Activated naive CD8-positive, alpha-beta T cell treated with anti-CD3 and anti-CD28 coated beads, Interleukin-2, amount 10 ng/mL, durations not matched to agents 7 days and 5 days (primary cell): ENCODE results near the gene MBOAT2. TPM values are rescaled to one million over a fixed set of nuclear protein-coding genes. Genes with fewer than 3 reads are reported as not detected.

Source experiments
- ATAC-seq: fragments of 150-1000 bp; cut with Tn5 transposase; one replicate; pipeline ENCODE4 v1.10.0; 2021; ENCODE audit warnings: low read depth, moderate library complexity
- POLR2A ChIA-PET: fragments of 350-600 bp; sonication (Branson Sonifier 250); formaldehyde crosslinking; loops from one replicate; lab custom pipeline; 2021; ENCODE audit warnings: antibody characterized with exemption; lab: Charles Lee
- DNase-seq: peaks from one replicate; pipeline ENCODE4 v3.0.0; 2021
- H3K27ac Mint-ChIP-seq: one replicate; pipeline ENCODE4 v1.8.0; 2022; ENCODE audit warnings: mild to moderate bottlenecking, mixed read lengths
- H3K27me3 Mint-ChIP-seq: one replicate; pipeline ENCODE4 v1.8.0; 2022; ENCODE audit warnings: mild to moderate bottlenecking, moderate library complexity, mixed read lengths
- H3K36me3 Mint-ChIP-seq: one replicate; pipeline ENCODE4 v1.8.0; 2021; ENCODE audit warnings: mild to moderate bottlenecking, mixed read lengths
- H3K4me1 Mint-ChIP-seq: one replicate; pipeline ENCODE4 v1.8.0; 2021; ENCODE audit warnings: mixed read lengths
- H3K4me3 Mint-ChIP-seq: one replicate; pipeline ENCODE4 v1.8.0; 2022; ENCODE audit warnings: mild to moderate bottlenecking, moderate library complexity, mixed read lengths
- H3K9me3 Mint-ChIP-seq: one replicate; pipeline ENCODE4 v1.8.0; 2021; ENCODE audit warnings: mixed read lengths
- total RNA-seq, 2 experiments: library from RNA; stranded (reverse); gene quantifications; one replicate each; pipeline ENCODE4 v1.2.3, GENCODE V29; 2021

MBOAT2 gene
- total RNA-seq, 2 experiments from 2014 or later, result 3.6 to 4.0 TPM

DNA sequence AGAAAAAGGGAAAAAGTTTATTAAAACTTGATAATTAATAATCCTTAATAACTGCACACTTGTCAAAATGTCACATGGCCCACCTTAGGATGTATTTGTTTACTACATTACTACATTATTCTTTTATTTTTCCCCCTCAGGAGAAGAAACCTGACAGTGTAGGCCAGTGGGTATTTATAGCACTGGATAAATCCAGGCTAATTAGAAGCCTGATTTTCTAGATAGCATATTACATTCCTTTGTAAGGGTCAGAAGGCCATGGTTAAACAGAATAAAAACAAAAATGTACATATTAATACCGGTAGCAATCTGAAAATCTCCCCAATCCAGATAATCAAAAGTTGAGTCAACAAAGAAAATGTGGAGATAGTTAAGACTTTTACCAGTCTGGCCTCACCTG lies 144.6 kb downstream of the MBOAT2 start:
- Mint-ChIP-seq H3K9me3 (no peaks in the 10 kb centered on the region), H3K4me1 (no peaks in the 10 kb centered on the region), H3K27ac (no peak overlapping the region), H3K36me3 (no peaks in the 10 kb centered on the region), H3K4me3 (no peak overlapping the region), H3K27me3 (peaks cover 15% of the 10 kb centered on the region)
- POLR2A ChIA-PET, result no interaction called here
- ATAC-seq (no peak), DNase-seq (no peak)

DNA sequence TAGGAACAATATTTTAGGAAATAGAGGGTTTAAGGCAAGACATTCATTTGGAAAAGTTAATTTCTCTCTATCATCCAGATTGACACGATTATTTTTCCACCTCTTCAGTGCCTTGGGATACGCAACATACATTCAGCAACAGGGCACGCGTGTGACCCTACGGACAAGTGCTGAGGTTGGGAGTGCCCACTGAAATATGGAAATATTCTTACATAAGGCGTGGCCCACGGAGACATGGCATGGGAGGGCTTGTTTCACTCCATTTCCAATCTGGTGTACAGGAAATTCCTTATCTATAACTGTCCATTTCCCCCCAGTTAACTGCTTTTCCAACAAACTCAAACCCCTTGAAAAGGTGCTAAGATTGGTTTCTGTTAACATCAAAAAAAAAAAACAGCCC lies 145.2 kb downstream of the MBOAT2 start:
- no peaks in the 10 kb centered on the region for H3K9me3 Mint-ChIP-seq
- peaks cover 15% of the 10 kb centered on the region for H3K27me3 Mint-ChIP-seq
- no peaks in the 10 kb centered on the region for H3K4me1 Mint-ChIP-seq
- no peaks in the 10 kb centered on the region for H3K36me3 Mint-ChIP-seq
- no peak for ATAC-seq
- H3K4me3 Mint-ChIP-seq, result no peak overlapping the region
- H3K27ac Mint-ChIP-seq, result no peak overlapping the region
- POLR2A ChIA-PET, result no interaction called here
- DNase-seq, result no peak

DNA sequence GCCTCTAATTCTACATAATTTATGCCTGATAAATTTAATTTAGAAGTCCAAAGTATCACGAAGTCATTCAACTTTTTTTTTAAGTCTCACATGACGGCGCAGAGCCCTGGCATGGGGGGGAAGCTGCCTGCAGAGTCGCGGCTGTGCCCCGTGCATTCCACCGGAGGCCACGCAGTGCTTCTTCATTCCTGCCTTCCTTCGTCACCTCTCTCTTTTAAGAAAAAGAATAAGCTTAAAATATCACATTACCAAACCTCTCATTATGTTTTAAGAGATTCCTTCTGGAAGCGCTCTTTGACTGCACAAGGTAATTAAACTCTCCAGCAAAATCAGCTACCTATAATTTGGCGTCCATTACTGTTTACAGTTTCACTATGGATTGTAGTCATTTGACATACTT lies 145.8 kb downstream of the MBOAT2 start:
- H3K4me1 Mint-ChIP-seq, result no peaks in the 10 kb centered on the region
- H3K9me3 Mint-ChIP-seq, result no peaks in the 10 kb centered on the region
- DNase-seq (no peak), ATAC-seq (no peak)
- H3K27ac Mint-ChIP-seq, result no peak overlapping the region
- H3K36me3 Mint-ChIP-seq, result no peaks in the 10 kb centered on the region
- H3K4me3 Mint-ChIP-seq, result no peak overlapping the region
- H3K27me3 Mint-ChIP-seq, result peaks cover 15% of the 10 kb centered on the region
- POLR2A ChIA-PET, result no interaction called here

DNA sequence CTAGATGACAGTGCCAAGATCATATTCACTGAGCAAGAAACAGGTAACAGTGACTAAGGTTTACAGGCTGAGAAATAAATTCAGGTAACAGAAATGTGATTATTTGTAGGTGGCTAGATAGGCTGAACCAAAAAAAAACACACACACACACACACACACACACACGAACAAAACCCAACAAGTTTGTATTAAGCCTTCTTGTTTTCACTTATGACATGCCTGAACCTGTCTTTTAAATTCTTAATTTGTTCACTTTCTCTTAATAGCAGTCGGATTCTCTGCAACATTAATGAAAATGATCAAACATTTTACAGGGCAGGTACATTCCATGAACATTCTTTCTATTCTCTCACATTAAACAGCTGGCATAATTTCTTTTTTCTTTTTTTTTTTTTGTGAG lies 147.3 kb downstream of the MBOAT2 start:
- Mint-ChIP-seq H3K36me3 (no peaks in the 10 kb centered on the region), H3K27me3 (peaks cover 7% of the 10 kb centered on the region), H3K4me3 (no peak overlapping the region), H3K4me1 (no peaks in the 10 kb centered on the region), H3K27ac (no peak overlapping the region), H3K9me3 (no peaks in the 10 kb centered on the region)
- no peak for ATAC-seq
- DNase-seq, result no peak
- POLR2A ChIA-PET, result no interaction called here

DNA sequence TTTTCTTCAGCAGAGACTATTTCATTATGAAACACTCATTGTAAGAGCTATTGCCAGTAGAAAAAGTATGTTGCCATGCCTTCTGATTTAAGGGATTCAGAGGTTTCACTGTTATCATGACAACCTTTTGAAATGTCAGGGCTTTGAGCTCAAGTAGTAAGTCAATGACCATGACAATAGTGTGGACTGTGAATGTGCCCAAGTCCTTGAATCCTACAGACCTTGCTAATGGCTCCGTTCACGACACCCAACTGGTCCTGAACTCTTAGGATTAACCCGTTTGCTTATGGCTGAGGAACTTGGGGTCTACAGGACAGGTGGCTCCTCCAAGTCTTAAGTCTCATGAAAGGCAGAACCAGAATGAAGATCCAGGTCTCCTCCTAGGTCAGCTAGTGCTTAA lies 148.5 kb downstream of the MBOAT2 start:
- no peaks in the 10 kb centered on the region for H3K9me3 Mint-ChIP-seq
- H3K27me3 Mint-ChIP-seq, result peaks cover 6% of the 10 kb centered on the region
- ATAC-seq (no peak), DNase-seq (no peak)
- no peaks in the 10 kb centered on the region for H3K36me3 Mint-ChIP-seq
- POLR2A ChIA-PET, result no interaction called here
- H3K27ac Mint-ChIP-seq, result no peak overlapping the region
- H3K4me3 Mint-ChIP-seq, result no peak overlapping the region
- H3K4me1 Mint-ChIP-seq, result no peaks in the 10 kb centered on the region

DNA sequence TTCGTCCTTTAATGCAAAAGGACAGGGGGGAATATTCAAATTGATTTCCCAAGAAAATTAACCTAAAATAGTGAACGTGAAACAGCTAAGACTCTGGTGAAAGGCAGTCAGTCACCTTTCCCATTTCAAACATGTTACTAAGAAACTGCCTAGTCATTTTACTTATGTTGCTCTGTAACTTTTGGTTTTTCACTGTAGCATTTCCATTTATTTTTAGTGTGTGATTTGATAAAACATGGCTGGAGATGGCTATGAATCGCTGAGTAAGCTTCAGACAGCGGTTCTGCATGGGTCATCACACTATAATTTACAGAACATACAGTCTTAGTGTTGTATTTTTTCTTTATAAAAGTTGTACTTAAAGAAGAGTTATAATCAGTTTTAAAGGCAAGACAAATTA lies 150.1 kb downstream of the MBOAT2 start:
- DNase-seq (no peak), ATAC-seq (no peak)
- Mint-ChIP-seq H3K4me1 (no peaks in the 10 kb centered on the region), H3K27ac (no peak overlapping the region), H3K27me3 (peaks cover 6% of the 10 kb centered on the region), H3K4me3 (no peak overlapping the region), H3K9me3 (no peaks in the 10 kb centered on the region), H3K36me3 (no peaks in the 10 kb centered on the region)
- POLR2A ChIA-PET, result no interaction called here

DNA sequence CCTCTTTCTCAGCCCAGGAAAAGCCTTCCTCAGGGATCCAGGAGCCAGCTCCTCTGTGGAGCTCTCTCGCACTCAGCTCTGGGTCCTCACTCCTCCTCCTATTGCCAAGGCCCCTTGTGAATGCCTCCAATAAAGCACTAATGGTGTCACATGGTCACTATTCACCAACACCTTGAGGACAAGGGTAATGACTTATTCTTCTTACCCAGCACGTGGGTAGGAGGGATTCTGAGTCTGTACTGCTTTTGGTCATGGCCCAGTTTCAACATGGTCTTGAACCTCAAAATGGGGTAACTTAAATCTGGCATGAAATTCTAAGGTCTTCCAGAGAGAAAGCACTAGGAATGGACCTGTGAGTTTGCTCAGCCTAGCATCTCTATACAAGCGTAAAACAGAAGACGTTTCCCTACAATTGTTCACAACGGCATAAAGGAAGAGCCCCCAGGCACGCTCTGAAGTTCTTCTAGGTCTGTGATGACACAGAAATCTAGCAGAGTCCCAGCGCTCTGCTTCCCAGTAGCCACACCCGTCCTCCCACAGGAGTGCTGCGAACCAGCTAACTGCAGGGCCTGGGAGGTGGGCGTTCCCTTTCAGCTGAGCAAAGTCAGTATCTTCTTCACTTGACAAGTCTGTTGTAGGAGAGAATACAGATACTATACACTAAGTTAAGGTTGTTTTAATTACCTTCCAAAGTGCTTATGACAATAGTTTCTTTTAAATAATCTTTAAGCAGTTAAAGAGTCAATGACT lies 151.5 kb downstream of the MBOAT2 start:
- POLR2A ChIA-PET, result no interaction called here
- no peak for ATAC-seq
- Mint-ChIP-seq H3K27ac (no peak overlapping the region), H3K4me3 (no peak overlapping the region), H3K27me3 (peaks cover 9% of the 10 kb centered on the region), H3K4me1 (no peaks in the 10 kb centered on the region), H3K36me3 (no peaks in the 10 kb centered on the region), H3K9me3 (no peaks in the 10 kb centered on the region)
- no peak for DNase-seq

DNA sequence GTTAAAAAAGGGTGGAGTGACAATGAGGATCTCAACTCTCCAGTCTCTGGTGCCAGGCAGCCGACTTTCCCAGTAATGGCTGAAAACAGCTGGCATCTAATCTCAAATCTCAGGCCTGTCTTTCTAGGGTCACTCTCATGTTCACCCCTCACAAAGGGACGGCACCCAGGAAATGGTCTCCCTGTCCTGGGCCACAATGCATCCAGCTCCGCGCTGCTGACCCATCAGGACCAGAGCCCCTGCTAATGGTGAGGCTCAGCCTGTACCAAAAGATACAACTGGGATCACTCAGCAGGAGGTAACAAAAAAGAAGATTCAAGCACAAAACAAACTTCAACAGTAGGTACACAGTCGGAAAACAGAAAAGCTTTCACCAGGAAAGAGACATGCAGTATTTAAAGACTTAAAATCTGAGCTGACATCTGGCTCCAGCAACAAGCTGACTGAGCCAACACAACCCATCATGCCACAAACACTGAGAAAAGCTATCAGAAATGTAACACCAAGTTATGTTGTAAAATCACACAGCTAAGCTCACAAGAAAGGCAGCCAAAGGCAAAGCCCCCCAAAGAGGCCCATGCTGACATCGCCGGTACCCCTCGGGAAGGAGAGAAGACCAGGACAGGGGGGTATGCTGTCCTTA lies 152.5 kb downstream of the MBOAT2 start:
- H3K4me3 Mint-ChIP-seq, result no peak overlapping the region
- POLR2A ChIA-PET, result no interaction called here
- H3K4me1 Mint-ChIP-seq, result no peaks in the 10 kb centered on the region
- no peaks in the 10 kb centered on the region for H3K9me3 Mint-ChIP-seq
- no peak overlapping the region for H3K27ac Mint-ChIP-seq
- no peak for DNase-seq
- no peak for ATAC-seq
- peaks cover 14% of the 10 kb centered on the region for H3K27me3 Mint-ChIP-seq
- H3K36me3 Mint-ChIP-seq, result no peaks in the 10 kb centered on the region

DNA sequence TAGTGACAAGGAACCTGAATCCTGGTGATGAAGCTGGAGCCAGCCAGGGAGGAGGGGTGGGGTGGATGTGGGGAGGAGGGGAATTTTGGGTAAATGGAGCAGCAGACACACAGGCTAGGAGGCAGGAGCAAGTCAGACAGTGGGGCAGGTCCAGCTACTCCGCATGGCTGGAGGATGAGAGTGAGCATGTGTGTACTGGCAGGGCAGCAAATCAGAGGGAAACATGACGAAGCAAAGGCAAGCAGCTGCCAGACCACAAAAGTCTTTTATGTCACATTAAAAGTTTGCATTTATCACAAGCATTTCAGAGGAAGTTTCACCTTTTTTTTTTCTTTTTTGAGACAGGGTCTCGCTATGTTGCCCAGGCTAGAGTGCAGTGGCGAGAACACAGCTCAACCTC lies 154.2 kb downstream of the MBOAT2 start:
- H3K27ac Mint-ChIP-seq, result no peak overlapping the region
- no peaks in the 10 kb centered on the region for H3K9me3 Mint-ChIP-seq
- ATAC-seq, result no peak
- H3K36me3 Mint-ChIP-seq, result no peaks in the 10 kb centered on the region
- H3K27me3 Mint-ChIP-seq, result peaks cover 13% of the 10 kb centered on the region
- H3K4me3 Mint-ChIP-seq, result no peak overlapping the region
- POLR2A ChIA-PET, result no interaction called here
- no peaks in the 10 kb centered on the region for H3K4me1 Mint-ChIP-seq
- no peak for DNase-seq

DNA sequence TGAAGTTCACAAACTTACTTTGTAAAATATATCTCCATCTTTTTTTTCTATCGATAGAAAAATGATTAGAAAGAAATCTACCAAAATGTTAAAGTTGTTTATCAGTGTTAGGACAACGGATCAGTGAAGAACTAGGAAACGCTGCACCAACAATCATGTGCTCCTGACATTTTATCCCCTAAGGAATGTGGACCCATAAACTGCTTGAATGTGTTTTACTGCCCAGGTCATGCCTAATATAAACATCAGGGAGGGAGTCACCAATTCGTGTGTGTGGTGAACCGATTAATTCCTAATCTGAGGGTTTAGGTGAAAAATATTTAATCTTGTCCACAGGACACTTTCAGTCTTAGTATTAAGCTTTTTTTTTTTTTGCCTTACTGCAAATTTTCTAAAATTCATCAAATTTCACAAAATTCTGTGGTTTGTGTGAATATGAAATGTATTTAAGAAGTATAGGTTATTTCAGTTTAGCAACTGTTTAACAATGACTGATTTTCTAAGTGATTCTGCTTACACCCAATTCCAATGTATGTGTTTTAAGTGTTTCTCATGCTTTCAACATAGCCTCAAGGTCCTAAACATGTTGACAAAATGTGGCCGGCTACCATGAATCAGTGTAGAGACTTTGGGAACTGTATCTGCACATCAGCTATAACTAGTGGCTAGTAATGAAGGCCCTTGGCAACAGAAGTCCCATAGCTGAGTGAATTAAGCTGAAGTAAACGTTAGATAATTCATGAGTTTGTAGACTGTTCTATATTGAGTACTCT lies 155.0 kb downstream of the MBOAT2 start:
- DNase-seq (no peak), ATAC-seq (no peak)
- Mint-ChIP-seq H3K4me1 (no peaks in the 10 kb centered on the region), H3K9me3 (no peaks in the 10 kb centered on the region), H3K27ac (no peak overlapping the region), H3K27me3 (peaks cover 13% of the 10 kb centered on the region), H3K4me3 (no peak overlapping the region), H3K36me3 (no peaks in the 10 kb centered on the region)
- POLR2A ChIA-PET, result no interaction called here

DNA sequence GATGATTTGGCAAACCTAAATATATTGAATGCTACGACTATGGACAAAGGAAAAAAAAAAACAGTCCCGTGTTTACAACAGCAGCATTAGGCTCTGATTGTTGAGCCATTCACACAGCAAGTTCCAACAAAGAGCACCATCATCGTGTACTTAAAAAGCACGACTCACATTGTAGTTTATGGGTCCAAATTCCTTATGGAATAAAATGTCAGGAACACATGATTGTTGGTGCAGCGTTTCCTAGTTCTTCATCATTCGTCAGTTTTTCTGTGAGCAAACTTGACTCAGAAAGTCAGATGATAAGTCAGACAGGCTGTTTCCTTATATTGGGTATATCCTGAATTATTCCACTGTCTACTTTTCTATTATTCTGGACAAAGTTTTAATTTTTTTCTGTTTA lies 156.1 kb downstream of the MBOAT2 start:
- Mint-ChIP-seq H3K27ac (no peak overlapping the region), H3K9me3 (no peaks in the 10 kb centered on the region), H3K36me3 (no peaks in the 10 kb centered on the region), H3K27me3 (peaks cover 13% of the 10 kb centered on the region), H3K4me1 (no peaks in the 10 kb centered on the region), H3K4me3 (no peak overlapping the region)
- ATAC-seq (no peak), DNase-seq (no peak)
- POLR2A ChIA-PET, result no interaction called here

DNA sequence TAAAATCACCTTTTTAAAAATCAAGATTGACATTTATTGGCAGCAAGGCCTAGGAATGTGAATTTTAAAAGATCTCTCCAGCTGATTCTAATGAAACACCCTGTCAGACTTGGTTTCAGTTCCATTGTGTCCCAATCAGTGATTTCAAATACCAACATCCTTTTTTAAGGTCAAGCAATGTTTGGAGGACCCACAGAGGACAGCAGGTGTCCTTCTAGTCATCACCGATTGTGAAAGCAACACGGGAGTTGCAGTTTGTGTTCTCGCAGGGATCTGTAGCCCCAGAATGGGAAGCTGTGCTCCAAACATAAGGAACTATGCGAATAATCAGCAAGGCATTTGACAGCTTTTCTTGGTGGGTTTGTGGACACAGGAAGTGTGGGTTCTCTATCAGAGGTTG lies 161.6 kb downstream of the MBOAT2 start:
- Mint-ChIP-seq H3K9me3 (no peaks in the 10 kb centered on the region), H3K36me3 (peaks cover 2% of the 10 kb centered on the region), H3K4me1 (peaks cover 2% of the 10 kb centered on the region), H3K27me3 (peaks cover 9% of the 10 kb centered on the region), H3K27ac (no peak overlapping the region), H3K4me3 (no peak overlapping the region)
- no peak for DNase-seq
- no peak for ATAC-seq
- POLR2A ChIA-PET, result no interaction called here

DNA sequence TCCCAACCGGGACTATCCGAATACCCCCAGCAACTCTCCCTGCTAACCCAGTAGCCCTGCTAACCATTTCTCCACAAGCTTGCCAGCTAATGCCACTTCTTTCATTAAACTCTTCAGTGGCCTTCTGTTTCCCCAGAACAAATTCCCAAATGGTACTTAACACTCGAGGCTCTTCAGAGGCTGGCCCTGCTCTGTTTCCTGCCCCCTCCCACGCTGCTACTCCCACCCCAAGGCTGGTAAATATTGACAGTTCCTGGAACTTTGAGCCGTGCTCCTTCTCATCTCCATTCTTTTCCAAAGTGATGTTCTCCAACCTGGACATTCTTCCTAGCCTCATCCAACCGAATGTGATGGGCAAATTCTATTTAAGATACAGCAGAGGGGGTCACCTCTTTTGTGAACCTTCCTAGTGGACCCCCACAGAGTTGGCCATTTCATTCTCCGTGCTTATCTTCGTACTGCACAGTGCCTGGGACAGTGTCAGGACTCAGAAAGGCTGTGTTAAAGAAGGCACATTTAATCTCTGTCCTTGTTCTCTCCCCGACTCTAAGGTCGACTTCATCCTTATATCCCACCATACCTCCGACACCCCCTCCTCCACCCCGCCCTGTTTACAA lies 162.9 kb downstream of the MBOAT2 start:
- H3K4me3 Mint-ChIP-seq, result no peak overlapping the region
- POLR2A ChIA-PET, result no interaction called here
- ATAC-seq (no peak), DNase-seq (no peak)
- H3K27me3 Mint-ChIP-seq, result peaks cover 4% of the 10 kb centered on the region
- H3K36me3 Mint-ChIP-seq, result peaks cover 6% of the 10 kb centered on the region
- no peak overlapping the region for H3K27ac Mint-ChIP-seq
- H3K9me3 Mint-ChIP-seq, result no peaks in the 10 kb centered on the region
- peaks cover 11% of the 10 kb centered on the region for H3K4me1 Mint-ChIP-seq
